WTC11 (cell line): ENCODE measurements around the gene STAT3. TPM values are rescaled to one million over a fixed set of nuclear protein-coding genes. Genes with fewer than 3 reads are reported as not detected.
A peak's percentile ranks its signal among the peaks of the same experiment; 100 is the strongest.

Experiments used
- ATAC-seq: fragments of 200-7000 bp; cut with Tn5 transposase; 2 replicates; pipeline ENCODE4 v1.10.0; 2021; ENCODE audit warnings: mild to moderate bottlenecking, moderate library complexity
- CTCF ChIA-PET: fragments of 300-600 bp; sonication (Branson Sonifier 250); formaldehyde crosslinking; loops from one replicate; lab custom pipeline; 2021; ENCODE audit warnings: antibody characterized with exemption; lab: Charles Lee
- POLR2A ChIA-PET: fragments of 350-600 bp; sonication (Branson Sonifier 250); formaldehyde crosslinking; loops from one replicate; lab custom pipeline; 2021; ENCODE audit warnings: antibody characterized with exemption; lab: Charles Lee
- DNase-seq: peaks from one replicate; pipeline ENCODE4 v3.0.0; 2021; ENCODE audit warnings: low spot score
- H3K27ac Mint-ChIP-seq: 2 replicates; pipeline ENCODE4 v1.8.0; 2021; ENCODE audit warnings: mixed read lengths
- H3K27me3 Mint-ChIP-seq: 2 replicates; pipeline ENCODE4 v1.8.0; 2021; ENCODE audit warnings: low read depth, mild to moderate bottlenecking, moderate library complexity, mixed read lengths
- H3K36me3 Mint-ChIP-seq: 2 replicates; pipeline ENCODE4 v1.8.0; 2021; ENCODE audit warnings: mixed read lengths
- H3K4me1 Mint-ChIP-seq: 2 replicates; pipeline ENCODE4 v1.8.0; 2022; ENCODE audit warnings: mixed read lengths
- H3K4me3 Mint-ChIP-seq: 2 replicates; pipeline ENCODE4 v1.8.0; 2021; ENCODE audit warnings: mild to moderate bottlenecking, moderate library complexity, mixed read lengths
- H3K9me3 Mint-ChIP-seq: 2 replicates; pipeline ENCODE4 v1.8.0; 2021; ENCODE audit warnings: mixed read lengths
- ARID4B ChIP-seq: sonication (generic); formaldehyde crosslinking; IDR thresholded peaks from 2 replicates; pipeline ENCODE4 v1.8.0; 2023; ENCODE audit warnings: missing genetic modification reagents, mild to moderate bottlenecking, borderline replicate concordance
- CDX4 ChIP-seq: fragments of 250-450 bp; sonication (Bioruptor Pico); IDR thresholded peaks from 2 replicates; pipeline ENCODE4 v1.9.0; 2021; ENCODE audit warnings: moderate library complexity, mild to moderate bottlenecking, inconsistent platforms, borderline replicate concordance
- CREM ChIP-seq: sonication (generic); formaldehyde crosslinking; IDR thresholded peaks from 2 replicates; pipeline ENCODE4 v1.8.1; 2022; ENCODE audit warnings: mild to moderate bottlenecking, missing genetic modification reagents, moderate library complexity
- E2F1 ChIP-seq: sonication (generic); formaldehyde crosslinking; IDR thresholded peaks from 2 replicates; pipeline ENCODE4 v1.8.0; 2022; ENCODE audit warnings: mild to moderate bottlenecking, missing genetic modification reagents
- E2F5 ChIP-seq: sonication (generic); formaldehyde crosslinking; IDR thresholded peaks from 2 replicates; pipeline ENCODE4 v1.8.1; 2022; ENCODE audit warnings: mild to moderate bottlenecking, moderate library complexity, missing genetic modification reagents
- FOXJ3 ChIP-seq: sonication (generic); formaldehyde crosslinking; IDR thresholded peaks from 2 replicates; pipeline ENCODE4 v1.9.0; 2021; ENCODE audit warnings: missing genetic modification reagents, mild to moderate bottlenecking, borderline replicate concordance
- FOXP1 ChIP-seq: sonication (generic); formaldehyde crosslinking; IDR thresholded peaks from 2 replicates; pipeline ENCODE4 v1.8.0; 2022; ENCODE audit warnings: missing genetic modification reagents, mild to moderate bottlenecking, moderate library complexity, borderline replicate concordance
- FOXP4 ChIP-seq: sonication (generic); formaldehyde crosslinking; IDR thresholded peaks from 2 replicates; pipeline ENCODE4 v1.8.0; 2022; ENCODE audit warnings: mild to moderate bottlenecking, missing genetic modification reagents
- JUN ChIP-seq: sonication (generic); formaldehyde crosslinking; IDR thresholded peaks from 2 replicates; pipeline ENCODE4 v1.8.0; 2023; ENCODE audit warnings: mild to moderate bottlenecking, missing genetic modification reagents
- NR1H2 ChIP-seq: sonication (generic); formaldehyde crosslinking; IDR thresholded peaks from 2 replicates; pipeline ENCODE4 v1.9.0; 2021; ENCODE audit warnings: mild to moderate bottlenecking, moderate library complexity, missing genetic modification reagents
- USF1 ChIP-seq: sonication (generic); formaldehyde crosslinking; IDR thresholded peaks from 2 replicates; pipeline ENCODE4 v1.8.0; 2022; ENCODE audit warnings: mild to moderate bottlenecking, missing genetic modification reagents
- ZNF121 ChIP-seq: sonication (generic); formaldehyde crosslinking; IDR thresholded peaks from 2 replicates; pipeline ENCODE4 v1.8.0; 2023; ENCODE audit warnings: missing genetic modification reagents
- ZNF138 ChIP-seq: sonication (generic); formaldehyde crosslinking; conservative IDR thresholded peaks from 2 replicates; pipeline ENCODE4 v1.8.1; 2022; ENCODE audit warnings: mild to moderate bottlenecking, moderate library complexity, missing genetic modification reagents
- ZNF232 ChIP-seq: sonication (generic); formaldehyde crosslinking; IDR thresholded peaks from 2 replicates; pipeline ENCODE4 v1.8.0; 2022; ENCODE audit warnings: mild to moderate bottlenecking, missing genetic modification reagents
- ZNF281 ChIP-seq: sonication (generic); formaldehyde crosslinking; IDR thresholded peaks from 2 replicates; pipeline ENCODE4 v1.8.0; 2023; ENCODE audit warnings: mild to moderate bottlenecking, missing genetic modification reagents
- ZNF396 ChIP-seq: fragments of 250-450 bp; sonication (Bioruptor Pico); IDR thresholded peaks from 2 replicates; pipeline ENCODE4 v1.8.0; 2021; ENCODE audit warnings: mild to moderate bottlenecking, moderate library complexity, borderline replicate concordance
- ZNF416 ChIP-seq: fragments of 250-450 bp; sonication (Bioruptor Pico); IDR thresholded peaks from 2 replicates; pipeline ENCODE4 v1.9.0; 2021; ENCODE audit warnings: mild to moderate bottlenecking, inconsistent platforms
- total RNA-seq: library from RNA; stranded (reverse); gene quantifications from 3 replicates; pipeline ENCODE4 v1.2.3, GENCODE V29; 2021

Gene STAT3
- total RNA-seq, 1 experiment from 2014 or later = 98.0 TPM

GRCh38 chr17:42272162-42272907 lies 115.9 kb downstream of the STAT3 start:
- peaks cover 54% of the 10 kb centered on the region for H3K4me1 Mint-ChIP-seq
- no peak for TF ChIP-seq USF1 (CRISPR knock-in tag)
- TF ChIP-seq ZNF232 (CRISPR knock-in tag) = no peak
- TF ChIP-seq ZNF416 (CRISPR knock-in tag) = no peak
- TF ChIP-seq ZNF281 = no peak
- no peak for TF ChIP-seq ARID4B (CRISPR knock-in tag)
- no peak for TF ChIP-seq E2F1
- no peak for TF ChIP-seq CREM (CRISPR knock-in tag)
- TF ChIP-seq FOXP4 (CRISPR knock-in tag) = no peak
- no peak for TF ChIP-seq E2F5 (CRISPR knock-in tag)
- TF ChIP-seq NR1H2 (CRISPR knock-in tag) = no peak
- no peak for TF ChIP-seq CDX4 (CRISPR knock-in tag)
- TF ChIP-seq JUN (CRISPR knock-in tag) = no peak
- TF ChIP-seq ZNF396 = no peak
- TF ChIP-seq ZNF138 = no peak
- TF ChIP-seq FOXJ3 (CRISPR knock-in tag) = no peak
- TF ChIP-seq ZNF121 = no peak
- TF ChIP-seq FOXP1 (CRISPR knock-in tag) = no peak
- CTCF ChIA-PET = interaction anchor here (1.1 to 4.2 kb wide), 3 partner anchors 50 to 131 kb away, joined by 3 to 21 read pairs (median 3); no protein-coding TSS in a partner anchor
- no peak for DNase-seq
- H3K27me3 Mint-ChIP-seq = peaks cover 3% of the 10 kb centered on the region; the same call in 1 of the 2 replicates
- H3K27ac Mint-ChIP-seq = 0 out of 2 replicates have a peak overlapping the region, but pooled peaks have one; percentile 2
- no peaks in the 10 kb centered on the region for H3K36me3 Mint-ChIP-seq
- POLR2A ChIA-PET = no interaction called here
- ATAC-seq = no peak
- H3K9me3 Mint-ChIP-seq = no peaks in the 10 kb centered on the region
- peak overlapping the region; percentile 9 for H3K4me3 Mint-ChIP-seq
